GM23338 (cell line): ENCODE measurements around the gene ZAP70. TPM values are rescaled to one million over a fixed set of nuclear protein-coding genes. Genes with fewer than 3 reads are reported as not detected.

Source experiments
- ATAC-seq: fragments of 200-7000 bp; cut with Tn5 transposase; 3 replicates; pipeline ENCODE4 v1.9.1; 2020
- DNase-seq: peaks from one replicate; pipeline ENCODE4 v3.0.0-alpha.2; 2015; ENCODE audit warnings: low spot score
- H2AFZ ChIP-seq: fragments of 200-600 bp; sonication (generic); 2 replicates; pipeline ENCODE4 v1.8.0; 2016; ENCODE audit warnings: antibody characterized with exemption, mild to moderate bottlenecking, moderate library complexity
- H3F3A ChIP-seq: fragments of 200-600 bp; sonication (generic); replicated peaks from 2 replicates; pipeline ENCODE4 v1.8.0; 2017; ENCODE audit warnings: antibody characterized with exemption, mixed run types, low read depth
- H3K27ac ChIP-seq: fragments of 200-600 bp; sonication (generic); 2 replicates; pipeline ENCODE4 v1.6.1; 2016; ENCODE audit warnings: low read depth
- H3K27me3 ChIP-seq: fragments of 200-600 bp; sonication (generic); 2 replicates; pipeline ENCODE4 v1.8.0; 2016; ENCODE audit warnings: mild to moderate bottlenecking, mixed run types, moderate library complexity; ENCODE audit not compliant: insufficient read depth
- H3K36me3 ChIP-seq: fragments of 200-600 bp; sonication (generic); 2 replicates; pipeline ENCODE4 v1.8.0; 2016; ENCODE audit warnings: mild to moderate bottlenecking; ENCODE audit not compliant: insufficient read depth
- H3K4me1 ChIP-seq: fragments of 200-600 bp; sonication (generic); 2 replicates; pipeline ENCODE4 v1.8.0; 2016; ENCODE audit warnings: mild to moderate bottlenecking, moderate library complexity; ENCODE audit not compliant: insufficient read depth
- H3K4me2 ChIP-seq: fragments of 200-600 bp; sonication (generic); 2 replicates; pipeline ENCODE4 v1.7.1; 2017; ENCODE audit warnings: mixed run types
- H3K4me3 ChIP-seq: fragments of 200-600 bp; sonication (generic); 2 replicates; pipeline ENCODE4 v1.6.1; 2016; ENCODE audit warnings: mixed run types
- H3K79me2 ChIP-seq: fragments of 200-600 bp; sonication (generic); replicated peaks from 2 replicates; pipeline ENCODE4 v1.8.0; 2017; ENCODE audit warnings: mild to moderate bottlenecking; ENCODE audit not compliant: insufficient read depth
- H3K9me2 ChIP-seq: fragments of 200-600 bp; sonication (generic); 2 replicates; pipeline ENCODE4 v1.8.0; 2017; ENCODE audit not compliant: insufficient read depth
- H4K20me1 ChIP-seq: fragments of 200-600 bp; sonication (generic); replicated peaks from 2 replicates; pipeline ENCODE4 v1.8.0; 2017; ENCODE audit warnings: mild to moderate bottlenecking; ENCODE audit not compliant: insufficient read depth
- H3K27ac Mint-ChIP-seq: 2 replicates; pipeline ENCODE4 v1.8.0; 2020; ENCODE audit warnings: inconsistent platforms, mild to moderate bottlenecking, moderate library complexity, mixed read lengths
- H3K27me3 Mint-ChIP-seq: 3 replicates; pipeline ENCODE4 v1.8.0; 2022; ENCODE audit warnings: low read depth, mild to moderate bottlenecking, moderate library complexity, mixed read lengths, inconsistent platforms; ENCODE audit not compliant: insufficient read depth, poor library complexity
- H3K36me3 Mint-ChIP-seq: 3 replicates; pipeline ENCODE4 v1.8.0; 2021; ENCODE audit warnings: low read depth, mild to moderate bottlenecking, inconsistent platforms, moderate library complexity, mixed read lengths
- H3K4me1 Mint-ChIP-seq: 3 replicates; pipeline ENCODE4 v1.8.0; 2020; ENCODE audit warnings: mild to moderate bottlenecking, inconsistent platforms, mixed read lengths
- H3K4me3 Mint-ChIP-seq: 3 replicates; pipeline ENCODE4 v1.8.0; 2021; ENCODE audit warnings: moderate library complexity, mild to moderate bottlenecking, inconsistent platforms, mixed read lengths
- H3K9me3 Mint-ChIP-seq: 3 replicates; pipeline ENCODE4 v1.8.0; 2020; ENCODE audit warnings: moderate library complexity, mild to moderate bottlenecking, inconsistent platforms, mixed read lengths
- CREB1 ChIP-seq: fragments of 250-450 bp; sonication (Bioruptor Pico); IDR thresholded peaks from 2 replicates; pipeline ENCODE4 v1.5.0; 2020; ENCODE audit warnings: low read depth, mild to moderate bottlenecking, moderate library complexity
- EZH2phosphoT487 ChIP-seq: fragments of 200-600 bp; sonication (generic); IDR thresholded peaks from one replicate; pipeline ENCODE4 v1.8.1; 2018; ENCODE audit warnings: antibody characterized with exemption; ENCODE audit not compliant: unreplicated experiment
- NANOG ChIP-seq: IDR thresholded peaks from 2 replicates; pipeline ENCODE4 v1.6.1; 2016; ENCODE audit warnings: antibody characterized with exemption, borderline replicate concordance
- STAT1 ChIP-seq: IDR thresholded peaks from one replicate; pipeline ENCODE4 v1.6.1; 2016; ENCODE audit warnings: antibody characterized with exemption; ENCODE audit not compliant: unreplicated experiment
- ZNF114 ChIP-seq: fragments of 250-450 bp; sonication (Bioruptor Pico); IDR thresholded peaks from 2 replicates; pipeline ENCODE4 v1.5.0; 2020; ENCODE audit warnings: mild to moderate bottlenecking, moderate library complexity
- ZNF331 ChIP-seq: fragments of 250-450 bp; sonication (Bioruptor Pico); IDR thresholded peaks from 2 replicates; pipeline ENCODE4 v1.5.0; 2020; ENCODE audit warnings: low read depth, mild to moderate bottlenecking, moderate library complexity
- polyA plus RNA-seq: library from polyadenylated mRNA; unstranded; fragments of >200 nt; fragmentation: Nextera tagmentation; extraction: Ambion mirVana; gene quantifications from 2 replicates; pipeline ENCODE4 v1.2.1, GENCODE V29; 2016
- total RNA-seq: library from RNA; depleted of rRNA; stranded (reverse); fragments of >200 nt; shearing (Covaris generic); gene quantifications from 2 replicates; pipeline ENCODE4 v1.2.3, GENCODE V29; 2014
- TF ChIP-seq, protein P1 (sequence below): fragments of 250-450 bp; sonication (Bioruptor Pico); IDR thresholded peaks from 2 replicates; pipeline ENCODE4 v1.5.0; 2020; ENCODE audit warnings: mild to moderate bottlenecking, moderate library complexity

The ZAP70 gene
- total and polyA plus RNA-seq, 2 experiments from 2014 or later = 0.42 TPM; not detected in 1

DNA sequence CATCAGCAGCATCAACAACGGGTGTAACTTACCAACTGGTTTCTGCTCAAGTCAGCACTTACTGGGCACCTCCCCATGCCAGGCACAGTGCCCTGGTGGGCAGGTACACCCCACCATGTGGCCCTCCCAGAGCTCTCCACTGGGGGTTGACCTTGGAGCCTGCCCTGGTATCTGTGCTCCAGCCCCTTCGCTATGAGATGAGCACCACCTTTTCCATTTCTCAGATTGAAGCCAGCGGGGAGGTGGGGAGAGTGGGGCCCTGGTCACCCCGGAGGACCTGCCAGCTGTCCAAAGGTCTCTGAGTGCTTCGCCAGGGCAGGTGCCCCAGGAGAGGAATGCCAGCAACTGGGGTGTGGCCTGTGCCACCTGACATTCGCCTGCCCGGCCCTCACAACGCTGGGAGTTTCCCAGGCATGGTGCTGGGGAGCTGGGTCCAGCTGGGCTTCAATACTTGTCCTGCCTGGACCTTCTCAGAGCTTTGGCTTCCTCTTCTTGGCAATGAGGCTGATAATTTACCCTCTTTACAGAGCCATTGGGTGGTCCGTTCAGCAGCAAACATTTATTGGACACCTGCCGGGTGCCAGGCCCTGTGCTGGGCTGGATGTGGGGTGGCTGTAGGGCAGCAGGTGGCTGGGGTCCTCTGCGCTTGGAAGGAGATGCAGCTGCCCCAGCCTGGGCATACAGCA is 5.9 kb upstream of the ZAP70 start (continued):
- TF ChIP-seq, protein P1, sequence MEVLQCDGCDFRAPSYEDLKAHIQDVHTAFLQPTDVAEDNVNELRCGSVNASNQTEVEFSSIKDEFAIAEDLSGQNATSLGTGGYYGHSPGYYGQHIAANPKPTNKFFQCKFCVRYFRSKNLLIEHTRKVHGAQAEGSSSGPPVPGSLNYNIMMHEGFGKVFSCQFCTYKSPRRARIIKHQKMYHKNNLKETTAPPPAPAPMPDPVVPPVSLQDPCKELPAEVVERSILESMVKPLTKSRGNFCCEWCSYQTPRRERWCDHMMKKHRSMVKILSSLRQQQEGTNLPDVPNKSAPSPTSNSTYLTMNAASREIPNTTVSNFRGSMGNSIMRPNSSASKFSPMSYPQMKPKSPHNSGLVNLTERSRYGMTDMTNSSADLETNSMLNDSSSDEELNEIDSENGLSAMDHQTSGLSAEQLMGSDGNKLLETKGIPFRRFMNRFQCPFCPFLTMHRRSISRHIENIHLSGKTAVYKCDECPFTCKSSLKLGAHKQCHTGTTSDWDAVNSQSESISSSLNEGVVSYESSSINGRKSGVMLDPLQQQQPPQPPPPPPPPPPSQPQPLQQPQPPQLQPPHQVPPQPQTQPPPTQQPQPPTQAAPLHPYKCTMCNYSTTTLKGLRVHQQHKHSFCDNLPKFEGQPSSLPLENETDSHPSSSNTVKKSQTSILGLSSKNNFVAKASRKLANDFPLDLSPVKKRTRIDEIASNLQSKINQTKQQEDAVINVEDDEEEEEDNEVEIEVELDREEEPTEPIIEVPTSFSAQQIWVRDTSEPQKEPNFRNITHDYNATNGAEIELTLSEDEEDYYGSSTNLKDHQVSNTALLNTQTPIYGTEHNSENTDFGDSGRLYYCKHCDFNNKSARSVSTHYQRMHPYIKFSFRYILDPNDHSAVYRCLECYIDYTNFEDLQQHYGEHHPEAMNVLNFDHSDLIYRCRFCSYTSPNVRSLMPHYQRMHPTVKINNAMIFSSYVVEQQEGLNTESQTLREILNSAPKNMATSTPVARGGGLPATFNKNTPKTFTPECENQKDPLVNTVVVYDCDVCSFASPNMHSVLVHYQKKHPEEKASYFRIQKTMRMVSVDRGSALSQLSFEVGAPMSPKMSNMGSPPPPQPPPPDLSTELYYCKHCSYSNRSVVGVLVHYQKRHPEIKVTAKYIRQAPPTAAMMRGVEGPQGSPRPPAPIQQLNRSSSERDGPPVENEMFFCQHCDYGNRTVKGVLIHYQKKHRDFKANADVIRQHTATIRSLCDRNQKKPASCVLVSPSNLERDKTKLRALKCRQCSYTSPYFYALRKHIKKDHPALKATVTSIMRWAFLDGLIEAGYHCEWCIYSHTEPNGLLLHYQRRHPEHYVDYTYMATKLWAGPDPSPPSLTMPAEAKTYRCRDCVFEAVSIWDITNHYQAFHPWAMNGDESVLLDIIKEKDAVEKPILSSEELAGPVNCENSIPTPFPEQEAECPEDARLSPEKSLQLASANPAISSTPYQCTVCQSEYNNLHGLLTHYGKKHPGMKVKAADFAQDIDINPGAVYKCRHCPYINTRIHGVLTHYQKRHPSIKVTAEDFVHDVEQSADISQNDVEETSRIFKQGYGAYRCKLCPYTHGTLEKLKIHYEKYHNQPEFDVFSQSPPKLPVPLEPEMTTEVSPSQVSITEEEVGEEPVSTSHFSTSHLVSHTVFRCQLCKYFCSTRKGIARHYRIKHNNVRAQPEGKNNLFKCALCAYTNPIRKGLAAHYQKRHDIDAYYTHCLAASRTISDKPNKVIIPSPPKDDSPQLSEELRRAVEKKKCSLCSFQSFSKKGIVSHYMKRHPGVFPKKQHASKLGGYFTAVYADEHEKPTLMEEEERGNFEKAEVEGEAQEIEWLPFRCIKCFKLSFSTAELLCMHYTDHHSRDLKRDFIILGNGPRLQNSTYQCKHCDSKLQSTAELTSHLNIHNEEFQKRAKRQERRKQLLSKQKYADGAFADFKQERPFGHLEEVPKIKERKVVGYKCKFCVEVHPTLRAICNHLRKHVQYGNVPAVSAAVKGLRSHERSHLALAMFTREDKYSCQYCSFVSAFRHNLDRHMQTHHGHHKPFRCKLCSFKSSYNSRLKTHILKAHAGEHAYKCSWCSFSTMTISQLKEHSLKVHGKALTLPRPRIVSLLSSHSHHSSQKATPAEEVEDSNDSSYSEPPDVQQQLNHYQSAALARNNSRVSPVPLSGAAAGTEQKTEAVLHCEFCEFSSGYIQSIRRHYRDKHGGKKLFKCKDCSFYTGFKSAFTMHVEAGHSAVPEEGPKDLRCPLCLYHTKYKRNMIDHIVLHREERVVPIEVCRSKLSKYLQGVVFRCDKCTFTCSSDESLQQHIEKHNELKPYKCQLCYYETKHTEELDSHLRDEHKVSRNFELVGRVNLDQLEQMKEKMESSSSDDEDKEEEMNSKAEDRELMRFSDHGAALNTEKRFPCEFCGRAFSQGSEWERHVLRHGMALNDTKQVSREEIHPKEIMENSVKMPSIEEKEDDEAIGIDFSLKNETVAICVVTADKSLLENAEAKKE = no peak
- TF ChIP-seq NANOG = no peak
- TF ChIP-seq EZH2phosphoT487 = no peak
- TF ChIP-seq ZNF114 = no peak
- no peak for TF ChIP-seq CREB1 (CRISPR knock-in tag)

GRCh38 chr2:97708048-97708380 is 5.4 kb upstream of the ZAP70 start:
- Mint-ChIP-seq H3K9me3 (no peaks in the 10 kb centered on the region; the same call in 2 of the 3 replicates), H3K4me3 (no peak overlapping the region), H3K36me3 (peaks cover 2% of the 10 kb centered on the region; the same call in 1 of the 3 replicates), H3K27me3 (peaks cover 4% of the 10 kb centered on the region), H3K4me1 (no peaks in the 10 kb centered on the region), H3K27ac (no peak overlapping the region)
- no peak for DNase-seq
- no peaks in the 10 kb centered on the region for H3K79me2 ChIP-seq
- H3K27ac ChIP-seq = no peak overlapping the region
- H3K4me2 ChIP-seq = no peak overlapping the region
- H4K20me1 ChIP-seq = no peaks in the 10 kb centered on the region
- H3K9me2 ChIP-seq = no peaks in the 10 kb centered on the region
- H2AFZ ChIP-seq = no peak overlapping the region
- no peaks in the 10 kb centered on the region for H3K36me3 ChIP-seq
- no peak overlapping the region for H3K4me3 ChIP-seq
- no peaks in the 10 kb centered on the region for H3K27me3 ChIP-seq
- no peaks in the 10 kb centered on the region for H3F3A ChIP-seq
- ATAC-seq = no peak
- H3K4me1 ChIP-seq = no peaks in the 10 kb centered on the region
- TF ChIP-seq ZNF331 (CRISPR knock-in tag) (no peak), ZNF114 (no peak), CREB1 (CRISPR knock-in tag) (no peak), STAT1 (no peak)
- TF ChIP-seq, protein P1 = no peak
